CD4-positive, alpha-beta T cell treated with Interferon gamma for 1 hour (primary cell): ENCODE results near the gene DNM3.

Experiments used
- DNase-seq: peaks from one replicate; pipeline ENCODE4 v3.0.0-alpha.2; 2020

The DNM3 gene

GRCh38 chr1:172203135-172203823 is 362.0 kb downstream of the DNM3 start:
- no peak for DNase-seq

GRCh38 chr1:172203902-172204301 is 362.6 kb downstream of the DNM3 start:
- DNase-seq: no peak

GRCh38 chr1:172206256-172206655 is 365.0 kb downstream of the DNM3 start:
- DNase-seq: no peak

GRCh38 chr1:172208635-172209034 is 367.3 kb downstream of the DNM3 start:
- DNase-seq: no peak

- no peak for DNase-seq
Observed at GRCh38 chr1:172211221-172211620, 369.9 kb downstream of the DNM3 start.

GRCh38 chr1:172212124-172212523 is 370.8 kb downstream of the DNM3 start:
- no peak for DNase-seq

GRCh38 chr1:172215006-172215405 is 373.7 kb downstream of the DNM3 start:
- DNase-seq: no peak

- no peak for DNase-seq
Observed at GRCh38 chr1:172219966-172220365, 378.7 kb downstream of the DNM3 start.

GRCh38 chr1:172220376-172220775 is 379.1 kb downstream of the DNM3 start:
- DNase-seq: no peak

- no peak for DNase-seq
Observed at GRCh38 chr1:172221436-172221835, 380.1 kb downstream of the DNM3 start.

GRCh38 chr1:172224871-172225270 is 383.6 kb downstream of the DNM3 start:
- DNase-seq: no peak

- DNase-seq: no peak
Observed at GRCh38 chr1:172229942-172230341, 388.6 kb downstream of the DNM3 start.

GRCh38 chr1:172230526-172230925 is 389.2 kb downstream of the DNM3 start:
- DNase-seq: no peak

GRCh38 chr1:172236958-172237357 is 395.7 kb downstream of the DNM3 start:
- no peak for DNase-seq

GRCh38 chr1:172238158-172238557 is 396.9 kb downstream of the DNM3 start:
- DNase-seq: no peak

- DNase-seq: no peak
Observed at GRCh38 chr1:172238965-172239364, 397.7 kb downstream of the DNM3 start.

GRCh38 chr1:172239901-172240300 is 398.6 kb downstream of the DNM3 start:
- no peak for DNase-seq

- no peak for DNase-seq
Observed at GRCh38 chr1:172241540-172241939, 400.2 kb downstream of the DNM3 start.

- no peak for DNase-seq
Observed at GRCh38 chr1:172244865-172245264, 403.6 kb downstream of the DNM3 start.

GRCh38 chr1:172245788-172246187 is 404.5 kb downstream of the DNM3 start:
- DNase-seq: no peak

- no peak for DNase-seq
Observed at GRCh38 chr1:172246521-172247390, 405.5 kb downstream of the DNM3 start.

GRCh38 chr1:172251486-172251885 is 410.2 kb downstream of the DNM3 start:
- DNase-seq: no peak

- no peak for DNase-seq
Observed at GRCh38 chr1:172252321-172252720, 411.0 kb downstream of the DNM3 start.

GRCh38 chr1:172252958-172253357 is 411.7 kb downstream of the DNM3 start:
- no peak for DNase-seq
